ENCODE results near the gene SLC24A5. TPM values are rescaled to one million over a fixed set of nuclear protein-coding genes. Genes with fewer than 3 reads are reported as not detected.

SLC24A5 gene
- polyA plus RNA-seq, 1 experiment: 0.05 TPM

DNA sequence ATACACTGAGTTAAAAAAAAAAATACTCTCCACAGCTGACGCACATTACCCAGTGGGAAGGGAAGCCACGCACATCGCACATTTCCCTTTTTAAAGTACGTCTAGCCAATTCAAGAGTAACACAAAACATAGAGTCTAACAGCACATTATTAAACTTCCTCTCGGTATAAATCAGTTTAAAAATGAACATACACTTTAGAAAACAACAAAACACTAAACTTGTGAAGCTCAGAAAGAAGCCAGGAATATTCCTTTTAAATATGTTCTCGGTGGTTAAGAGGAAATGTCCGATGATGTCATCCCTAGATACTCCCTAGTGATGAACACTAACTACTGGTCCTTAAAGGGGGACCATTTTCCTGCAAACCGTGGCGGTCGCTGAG lies 56.6 kb downstream of the SLC24A5 start:
- Histone ChIP-seq H3K27me3 (ENCODE audit: control insufficient read depth, insufficient read depth, low read length) (no peaks in the 10 kb centered on the region), H3K4me3 (ENCODE audit: low read depth, low read length) (peak overlapping the region; percentile 64), H3K9me3 (ENCODE audit: control insufficient read depth, insufficient read depth, low read length) (no peaks in the 10 kb centered on the region), H3K27ac (ENCODE audit: low read depth, low read length) (no peak overlapping the region)
- DNase-seq (ENCODE audit: low read depth, low spot score): no peak
- ChIA-PET CTCF (interaction anchor here (1.4 kb wide), 1 partner anchor 108 kb away, joined by 4 read pairs; no protein-coding TSS in a partner anchor), POLR2A (interaction anchor here (0.6 kb wide), 1 partner anchor 34 kb away, joined by 3 read pairs; no protein-coding TSS in a partner anchor)
- TF ChIP-seq, protein P1, sequence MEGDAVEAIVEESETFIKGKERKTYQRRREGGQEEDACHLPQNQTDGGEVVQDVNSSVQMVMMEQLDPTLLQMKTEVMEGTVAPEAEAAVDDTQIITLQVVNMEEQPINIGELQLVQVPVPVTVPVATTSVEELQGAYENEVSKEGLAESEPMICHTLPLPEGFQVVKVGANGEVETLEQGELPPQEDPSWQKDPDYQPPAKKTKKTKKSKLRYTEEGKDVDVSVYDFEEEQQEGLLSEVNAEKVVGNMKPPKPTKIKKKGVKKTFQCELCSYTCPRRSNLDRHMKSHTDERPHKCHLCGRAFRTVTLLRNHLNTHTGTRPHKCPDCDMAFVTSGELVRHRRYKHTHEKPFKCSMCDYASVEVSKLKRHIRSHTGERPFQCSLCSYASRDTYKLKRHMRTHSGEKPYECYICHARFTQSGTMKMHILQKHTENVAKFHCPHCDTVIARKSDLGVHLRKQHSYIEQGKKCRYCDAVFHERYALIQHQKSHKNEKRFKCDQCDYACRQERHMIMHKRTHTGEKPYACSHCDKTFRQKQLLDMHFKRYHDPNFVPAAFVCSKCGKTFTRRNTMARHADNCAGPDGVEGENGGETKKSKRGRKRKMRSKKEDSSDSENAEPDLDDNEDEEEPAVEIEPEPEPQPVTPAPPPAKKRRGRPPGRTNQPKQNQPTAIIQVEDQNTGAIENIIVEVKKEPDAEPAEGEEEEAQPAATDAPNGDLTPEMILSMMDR (IDR thresholded peaks at IDR 0.05; ENCODE audit: low read depth, low read length): no peak

DNA sequence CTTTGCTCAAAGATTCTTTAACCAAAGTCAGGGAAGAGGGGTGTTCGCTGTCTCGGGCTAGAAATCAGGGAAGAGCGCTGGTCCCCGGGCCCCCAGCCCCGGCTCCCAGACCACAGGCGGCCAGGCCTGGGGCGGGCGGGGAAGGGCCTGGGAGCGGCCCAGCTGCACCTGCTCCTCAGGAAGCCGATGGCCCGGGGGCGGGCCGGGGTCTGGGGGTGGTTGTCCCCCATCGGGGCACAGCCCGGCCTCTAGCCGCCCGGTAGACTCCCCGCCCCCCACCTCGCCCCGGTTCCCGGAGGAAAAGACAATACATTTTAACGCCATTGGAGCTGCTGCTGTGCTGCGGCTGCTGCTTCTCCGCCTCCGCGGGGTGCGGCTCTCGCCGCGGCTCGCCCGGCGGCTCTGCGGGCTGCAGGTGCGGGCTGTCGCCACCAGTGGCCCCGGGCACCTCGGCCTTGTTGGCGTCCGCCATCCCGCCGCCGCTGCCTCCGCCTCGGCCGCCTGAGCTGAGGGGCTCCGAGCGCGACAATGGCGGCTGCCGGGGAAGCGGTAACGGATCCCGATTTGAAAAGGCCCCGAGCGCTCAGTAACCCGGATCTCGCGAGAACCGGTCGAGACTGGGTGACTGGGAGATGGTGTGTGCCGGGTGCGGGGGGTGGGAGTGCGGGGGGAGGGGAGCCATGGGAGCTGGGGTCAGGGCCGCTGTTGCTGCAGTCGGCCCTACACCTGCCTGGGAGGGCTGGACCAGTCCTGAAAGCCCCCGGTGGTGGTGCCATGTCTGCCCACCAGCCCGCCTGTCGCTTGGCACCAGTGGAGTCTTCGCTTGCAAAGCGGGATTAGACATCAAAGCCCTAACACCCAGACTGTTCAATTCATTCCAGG lies 57.2 kb downstream of the SLC24A5 start, which contains the start of gene MYEF2:
MYEF2 (minus strand) TSS at position 530 of the 882 bp plus-strand sequence; CDS start at position 472, 58 bp downstream.
- POLR2A ChIA-PET: interaction anchor here (0.6 kb wide), 1 partner anchor 33 kb away, joined by 3 read pairs; no protein-coding TSS in a partner anchor
- no peak within 1 kb of the TSS for H3K27ac ChIP-seq (ENCODE audit: low read depth, low read length)
- H3K4me3 ChIP-seq (ENCODE audit: low read depth, low read length): peak within 1 kb of the TSS; percentile 64
- CTCF ChIA-PET: interaction anchor here (1.4 kb wide), 1 partner anchor 107 kb away, joined by 4 read pairs; no protein-coding TSS in a partner anchor
- H3K9me3 ChIP-seq (ENCODE audit: control insufficient read depth, insufficient read depth, low read length): no peaks in the 10 kb centered on the region
- TF ChIP-seq, protein P1 (IDR thresholded peaks at IDR 0.05; ENCODE audit: low read depth, low read length): no peak
- DNase-seq (ENCODE audit: low read depth, low spot score): peak; percentile 20
- no peaks in the 10 kb centered on the region for H3K27me3 ChIP-seq (ENCODE audit: control insufficient read depth, insufficient read depth, low read length)

DNA sequence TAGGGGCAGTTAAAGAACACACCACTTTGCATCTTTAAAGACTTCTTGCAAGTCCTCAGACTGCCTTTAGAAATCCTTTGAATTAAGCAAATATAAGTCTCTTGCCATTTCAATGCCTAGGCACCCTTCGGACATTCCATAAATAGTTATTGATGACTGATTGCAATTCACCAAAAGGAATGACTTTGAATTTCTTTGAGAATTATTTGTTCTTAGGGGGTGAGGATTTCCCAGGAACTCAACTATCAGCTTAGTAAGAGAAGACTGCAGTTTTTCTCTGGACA lies 57.8 kb downstream of the SLC24A5 start:
- DNase-seq (ENCODE audit: low read depth, low spot score): no peak
- Histone ChIP-seq H3K27ac (ENCODE audit: low read depth, low read length) (no peak overlapping the region), H3K9me3 (ENCODE audit: control insufficient read depth, insufficient read depth, low read length) (no peaks in the 10 kb centered on the region), H3K4me3 (ENCODE audit: low read depth, low read length) (peak overlapping the region; percentile 64), H3K27me3 (ENCODE audit: control insufficient read depth, insufficient read depth, low read length) (no peaks in the 10 kb centered on the region)
- TF ChIP-seq, protein P1 (IDR thresholded peaks at IDR 0.05; ENCODE audit: low read depth, low read length): no peak
- CTCF ChIA-PET: interaction anchor here (1.1 kb wide), 1 partner anchor 107 kb away, joined by 3 read pairs; no protein-coding TSS in a partner anchor
- POLR2A ChIA-PET: no interaction called here

DNA sequence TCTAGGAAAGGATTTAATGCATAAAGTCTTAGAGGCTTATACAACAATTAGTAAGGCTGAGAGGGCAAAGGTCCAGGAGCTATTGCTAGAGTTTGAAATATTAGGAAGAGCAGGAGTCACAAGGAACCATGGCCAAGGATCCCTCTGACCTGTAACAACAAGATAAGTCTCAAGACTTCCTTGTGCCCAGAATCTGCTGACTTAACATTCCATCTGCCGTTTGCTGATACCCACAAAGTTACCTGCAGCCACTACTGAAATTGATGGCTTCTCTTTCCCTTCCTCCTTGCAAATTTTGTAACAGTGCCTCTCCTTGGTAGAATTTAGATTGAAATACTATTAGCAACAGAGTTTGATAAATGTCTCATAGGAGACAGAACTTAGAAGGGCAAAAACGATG lies 62.0 kb downstream of the SLC24A5 start:
- DNase-seq (ENCODE audit: low read depth, low spot score): no peak
- TF ChIP-seq, protein P1 (IDR thresholded peaks at IDR 0.05; ENCODE audit: low read depth, low read length): no peak
- ChIA-PET CTCF (no interaction called here), POLR2A (no interaction called here)
- H3K9me3 ChIP-seq (ENCODE audit: control insufficient read depth, insufficient read depth, low read length): no peaks in the 10 kb centered on the region
- H3K27ac ChIP-seq (ENCODE audit: low read depth, low read length): no peak overlapping the region
- H3K4me3 ChIP-seq (ENCODE audit: low read depth, low read length): no peak overlapping the region
- no peaks in the 10 kb centered on the region for H3K27me3 ChIP-seq (ENCODE audit: control insufficient read depth, insufficient read depth, low read length)

DNA sequence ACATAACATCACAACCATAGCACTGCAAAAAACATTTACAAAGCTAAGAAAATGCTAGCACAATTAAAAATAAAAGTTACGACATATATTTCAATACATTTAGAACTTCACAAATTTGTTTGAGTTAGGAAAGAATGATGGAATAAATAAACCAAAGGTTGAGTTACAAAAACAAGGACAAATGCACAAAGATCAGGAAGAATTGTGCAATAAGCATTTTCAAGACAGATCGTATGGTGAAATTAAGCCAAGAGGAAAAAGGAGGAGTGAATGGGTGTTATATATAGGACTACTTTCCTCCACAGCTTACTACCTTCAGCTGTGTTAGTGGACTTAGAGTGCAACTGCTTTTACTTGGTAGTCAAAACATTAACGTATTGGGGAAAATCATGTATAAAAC lies 64.7 kb downstream of the SLC24A5 start:
- Histone ChIP-seq H3K27ac (ENCODE audit: low read depth, low read length) (no peak overlapping the region), H3K4me3 (ENCODE audit: low read depth, low read length) (no peak overlapping the region), H3K9me3 (ENCODE audit: control insufficient read depth, insufficient read depth, low read length) (no peaks in the 10 kb centered on the region), H3K27me3 (ENCODE audit: control insufficient read depth, insufficient read depth, low read length) (no peaks in the 10 kb centered on the region)
- no peak for DNase-seq (ENCODE audit: low read depth, low spot score)
- ChIA-PET POLR2A (no interaction called here), CTCF (no interaction called here)
- TF ChIP-seq, protein P1 (IDR thresholded peaks at IDR 0.05; ENCODE audit: low read depth, low read length): no peak

Measured in AG04450 (cell line).